Measurements from ENCODE around the gene SLC22A5. TPM values are rescaled to one million over a fixed set of nuclear protein-coding genes. Genes with fewer than 3 reads are reported as not detected.
A peak's percentile ranks its signal among the peaks of the same experiment; 100 is the strongest.

The SLC22A5 gene
- total and polyA plus RNA-seq, 9 of the 15 experiments (the other 6 are each of a cell fraction or from before 2014, with no cell fraction given), result 3.0 to 16.6 (median 8.3) TPM

GRCh38 chr5:132369474-132370180 lies at the start of gene SLC22A5 (continued):
- TF ChIP-seq, protein P1, sequence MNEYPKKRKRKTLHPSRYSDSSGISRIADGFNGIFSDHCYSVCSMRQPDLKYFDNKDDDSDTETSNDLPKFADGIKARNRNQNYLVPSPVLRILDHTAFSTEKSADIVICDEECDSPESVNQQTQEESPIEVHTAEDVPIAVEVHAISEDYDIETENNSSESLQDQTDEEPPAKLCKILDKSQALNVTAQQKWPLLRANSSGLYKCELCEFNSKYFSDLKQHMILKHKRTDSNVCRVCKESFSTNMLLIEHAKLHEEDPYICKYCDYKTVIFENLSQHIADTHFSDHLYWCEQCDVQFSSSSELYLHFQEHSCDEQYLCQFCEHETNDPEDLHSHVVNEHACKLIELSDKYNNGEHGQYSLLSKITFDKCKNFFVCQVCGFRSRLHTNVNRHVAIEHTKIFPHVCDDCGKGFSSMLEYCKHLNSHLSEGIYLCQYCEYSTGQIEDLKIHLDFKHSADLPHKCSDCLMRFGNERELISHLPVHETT (CRISPR knock-in tag; conservative IDR thresholded peaks at IDR 0.05 in 1 of 2, IDR thresholded peaks at IDR 0.05 in 1 of 2), result no peak
- TF ChIP-seq SLC30A9 (CRISPR knock-in tag; IDR thresholded peaks at IDR 0.05), result no peak
- TF ChIP-seq RBM25 (IDR thresholded peaks at IDR 0.05; ENCODE audit: low read depth, low read length, severe bottlenecking), result no peak
- TF ChIP-seq HDAC3 (IDR thresholded peaks at IDR 0.05; ENCODE audit: borderline replicate concordance, partially characterized antibody), result no peak
- no peak for TF ChIP-seq POU5F1 (IDR thresholded peaks at IDR 0.05; ENCODE audit: borderline replicate concordance, low read depth, low read length, partially characterized antibody)
- TF ChIP-seq RHOXF2B (CRISPR knock-in tag; conservative IDR thresholded peaks at IDR 0.05), result no peak
- no peak for TF ChIP-seq BRCA1 (IDR thresholded peaks at IDR 0.05)
- no peak for TF ChIP-seq BRCA1 (CRISPR knock-in tag; IDR thresholded peaks at IDR 0.05)
- TF ChIP-seq ZNF24 (IDR thresholded peaks at IDR 0.05), result no peak
- TF ChIP-seq CAMTA2 (CRISPR knock-in tag; conservative IDR thresholded peaks at IDR 0.05), result no peak
- TF ChIP-seq ZNF408 (CRISPR knock-in tag; IDR thresholded peaks at IDR 0.05; ENCODE audit: low read depth), result no peak
- no peak for TF ChIP-seq HDAC6 (IDR thresholded peaks at IDR 0.05; ENCODE audit: low read depth, low read length)
- TF ChIP-seq SIN3A (IDR thresholded peaks at IDR 0.05; ENCODE audit: borderline replicate concordance in 2 of 2, control insufficient read depth in 1 of 2, low read depth in 2 of 2, low read length in 2 of 2), result no peak; a peak in 1 of 4 replicates
- TF ChIP-seq RUNX1 (IDR thresholded peaks at IDR 0.05; ENCODE audit: low read depth), result no peak
- TF ChIP-seq NFE2 (IDR thresholded peaks at IDR 0.05; ENCODE audit: low read depth), result no peak
- TF ChIP-seq, protein P2, sequence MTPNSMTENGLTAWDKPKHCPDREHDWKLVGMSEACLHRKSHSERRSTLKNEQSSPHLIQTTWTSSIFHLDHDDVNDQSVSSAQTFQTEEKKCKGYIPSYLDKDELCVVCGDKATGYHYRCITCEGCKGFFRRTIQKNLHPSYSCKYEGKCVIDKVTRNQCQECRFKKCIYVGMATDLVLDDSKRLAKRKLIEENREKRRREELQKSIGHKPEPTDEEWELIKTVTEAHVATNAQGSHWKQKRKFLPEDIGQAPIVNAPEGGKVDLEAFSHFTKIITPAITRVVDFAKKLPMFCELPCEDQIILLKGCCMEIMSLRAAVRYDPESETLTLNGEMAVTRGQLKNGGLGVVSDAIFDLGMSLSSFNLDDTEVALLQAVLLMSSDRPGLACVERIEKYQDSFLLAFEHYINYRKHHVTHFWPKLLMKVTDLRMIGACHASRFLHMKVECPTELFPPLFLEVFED (CRISPR knock-in tag; conservative IDR thresholded peaks at IDR 0.05), result no peak
- TF ChIP-seq, protein P3, sequence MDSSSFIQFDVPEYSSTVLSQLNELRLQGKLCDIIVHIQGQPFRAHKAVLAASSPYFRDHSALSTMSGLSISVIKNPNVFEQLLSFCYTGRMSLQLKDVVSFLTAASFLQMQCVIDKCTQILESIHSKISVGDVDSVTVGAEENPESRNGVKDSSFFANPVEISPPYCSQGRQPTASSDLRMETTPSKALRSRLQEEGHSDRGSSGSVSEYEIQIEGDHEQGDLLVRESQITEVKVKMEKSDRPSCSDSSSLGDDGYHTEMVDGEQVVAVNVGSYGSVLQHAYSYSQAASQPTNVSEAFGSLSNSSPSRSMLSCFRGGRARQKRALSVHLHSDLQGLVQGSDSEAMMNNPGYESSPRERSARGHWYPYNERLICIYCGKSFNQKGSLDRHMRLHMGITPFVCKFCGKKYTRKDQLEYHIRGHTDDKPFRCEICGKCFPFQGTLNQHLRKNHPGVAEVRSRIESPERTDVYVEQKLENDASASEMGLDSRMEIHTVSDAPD (CRISPR knock-in tag; IDR thresholded peaks at IDR 0.05), result no peak
- peak; percentile 52; the same call in 1 of the 2 replicates for TF ChIP-seq CBFB (CRISPR knock-in tag; IDR thresholded peaks at IDR 0.05)
- TF ChIP-seq RNF219 (CRISPR knock-in tag; IDR thresholded peaks at IDR 0.05), result no peak
- no peak for TF ChIP-seq ZSCAN29 (IDR thresholded peaks at IDR 0.05)
- TF ChIP-seq, protein P4, sequence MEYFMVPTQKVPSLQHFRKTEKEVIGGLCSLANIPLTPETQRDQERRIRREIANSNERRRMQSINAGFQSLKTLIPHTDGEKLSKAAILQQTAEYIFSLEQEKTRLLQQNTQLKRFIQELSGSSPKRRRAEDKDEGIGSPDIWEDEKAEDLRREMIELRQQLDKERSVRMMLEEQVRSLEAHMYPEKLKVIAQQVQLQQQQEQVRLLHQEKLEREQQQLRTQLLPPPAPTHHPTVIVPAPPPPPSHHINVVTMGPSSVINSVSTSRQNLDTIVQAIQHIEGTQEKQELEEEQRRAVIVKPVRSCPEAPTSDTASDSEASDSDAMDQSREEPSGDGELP (CRISPR knock-in tag; IDR thresholded peaks at IDR 0.05; ENCODE audit: borderline replicate concordance), result no peak
